H1 (cell line): Measurements from ENCODE around the gene UGT3A1. TPM values are rescaled to one million over a fixed set of nuclear protein-coding genes. Genes with fewer than 3 reads are reported as not detected.

Source experiments
- CTCF ChIA-PET: fragments of 300-600 bp; sonication (Branson Sonifier 250); formaldehyde crosslinking; loops from one replicate; lab custom pipeline; 2021; ENCODE audit not compliant: partially characterized antibody; lab: Charles Lee
- POLR2A ChIA-PET: fragments of 300-600 bp; sonication (Branson Sonifier 250); formaldehyde crosslinking; loops from one replicate; lab custom pipeline; 2021; ENCODE audit warnings: inconsistent platforms; ENCODE audit not compliant: partially characterized antibody; lab: Charles Lee
- DNase-seq, 2 experiments: peaks; one replicate each; pipeline versions ENCODE4 v3.0.0 to v3.0.0-alpha.2; 2010 to 2022; ENCODE audit warnings: low spot score in 2 of 2, low read depth in 1 of 2, mixed read lengths in 1 of 2
- FAIRE-seq: peaks from 2 replicates; lab custom pipeline; 2011; peaks lifted over from hg19 to GRCh38; lab: Jason Lieb, UNC
- H2AFZ ChIP-seq: 2 replicates; pipeline ENCODE4 v1.8.1; 2012; ENCODE audit warnings: low read length, inconsistent platforms
- H2AK5ac ChIP-seq: 2 replicates; pipeline ENCODE4 v1.6.1; 2013; ENCODE audit warnings: low read depth, low read length
- H2BK120ac ChIP-seq: replicated peaks from 2 replicates; pipeline ENCODE3; 2013; ENCODE audit warnings: low read depth, low read length, inconsistent platforms
- H2BK12ac ChIP-seq: 2 replicates; pipeline ENCODE4 v1.6.1; 2013; ENCODE audit warnings: low read depth, low read length
- H2BK15ac ChIP-seq: 2 replicates; pipeline ENCODE4 v1.6.1; 2013; ENCODE audit warnings: low read length
- H2BK20ac ChIP-seq: 2 replicates; pipeline ENCODE4 v1.6.1; 2013; ENCODE audit warnings: low read length
- H2BK5ac ChIP-seq: 2 replicates; pipeline ENCODE4 v1.6.1; 2013; ENCODE audit warnings: low read depth, low read length
- H3K14ac ChIP-seq: 2 replicates; pipeline ENCODE4 v1.6.1; 2013; ENCODE audit warnings: inconsistent platforms; ENCODE audit not compliant: insufficient read length
- H3K18ac ChIP-seq: 2 replicates; pipeline ENCODE4 v1.6.1; 2013; ENCODE audit warnings: low read length; ENCODE audit errors: extremely low read depth
- H3K23ac ChIP-seq: 2 replicates; pipeline ENCODE4 v1.6.1; 2013; ENCODE audit warnings: inconsistent platforms; ENCODE audit not compliant: insufficient read length
- H3K23me2 ChIP-seq: 2 replicates; pipeline ENCODE4 v1.6.1; 2013; ENCODE audit warnings: low read depth, low read length
- H3K27ac ChIP-seq: 2 replicates; pipeline ENCODE4 v1.6.1; 2011; ENCODE audit warnings: low read depth, low read length, inconsistent platforms
- H3K27me3 ChIP-seq, 4 experiments: replicated peaks in 1 of 4; 1 replicate in 1 of 4; 2 replicates in 3 of 4; pipeline versions ENCODE4 v1.6.1 to v1.8.1; 2011 to 2013; ENCODE audit warnings: low read length in 3 of 4, mild to moderate bottlenecking in 3 of 4, inconsistent platforms in 2 of 4, mixed read lengths in 2 of 4, moderate library complexity in 1 of 4; ENCODE audit not compliant: control insufficient read depth in 3 of 4, insufficient read depth in 3 of 4; ENCODE audit errors: extremely low read depth in 1 of 4
- H3K36me3 ChIP-seq, 4 experiments: 2 replicates each; pipeline versions ENCODE4 v1.6.1 to v1.8.1; 2011 to 2013; ENCODE audit warnings: mild to moderate bottlenecking in 4 of 4, low read length in 3 of 4, moderate library complexity in 2 of 4, control low read depth in 1 of 4, inconsistent platforms in 1 of 4; ENCODE audit not compliant: insufficient read depth in 4 of 4, control insufficient read depth in 2 of 4
- H3K4ac ChIP-seq: replicated peaks from 2 replicates; pipeline ENCODE3; 2013; ENCODE audit warnings: low read length, low read depth, mixed read lengths, inconsistent platforms; ENCODE audit not compliant: insufficient read length
- H3K4me1 ChIP-seq, 4 experiments: replicated peaks in 1 of 4; 1 replicate in 1 of 4; 2 replicates in 3 of 4; pipeline versions ENCODE4 v1.6.1 to v1.8.1; 2011 to 2013; ENCODE audit warnings: low read length in 3 of 4, inconsistent platforms in 2 of 4, mixed read lengths in 1 of 4; ENCODE audit not compliant: insufficient read depth in 4 of 4, control insufficient read depth in 3 of 4
- H3K4me2 ChIP-seq, 2 experiments: 2 replicates each; pipeline versions ENCODE4 v1.6.1 to v1.8.1; 2011 to 2013; ENCODE audit warnings: low read depth in 2 of 2, low read length in 2 of 2, control low read depth in 1 of 2, inconsistent platforms in 1 of 2, mild to moderate bottlenecking in 1 of 2; ENCODE audit not compliant: insufficient read depth in 1 of 2
- H3K4me3 ChIP-seq, 4 experiments: fragments of 200-600, 300-600 bp in 1 of 4; sonication (generic), shearing (Covaris generic), sonication (Bioruptor Twin) in 1 of 4; 2 replicates each; pipeline versions ENCODE4 v1.5.1 to v1.8.1; 2011 to 2016; ENCODE audit warnings: low read length in 4 of 4, low read depth in 3 of 4, control low read depth in 2 of 4, inconsistent platforms in 2 of 4, mild to moderate bottlenecking in 2 of 4, mixed read lengths in 1 of 4, moderate library complexity in 1 of 4; ENCODE audit not compliant: insufficient read depth in 2 of 4; ENCODE audit errors: extremely low read depth in 1 of 4
- H3K56ac ChIP-seq: replicated peaks from 2 replicates; pipeline ENCODE3; 2013; ENCODE audit warnings: low read depth, mild to moderate bottlenecking, mixed read lengths, low read length, inconsistent platforms; ENCODE audit not compliant: insufficient read length
- H3K79me1 ChIP-seq: 2 replicates; pipeline ENCODE4 v1.6.1; 2013; ENCODE audit warnings: low read depth, low read length, control low read depth
- H3K79me2 ChIP-seq, 2 experiments: 2 replicates each; pipeline versions ENCODE4 v1.6.1 to v1.8.1; 2012 to 2013; ENCODE audit warnings: low read length in 2 of 2, mild to moderate bottlenecking in 2 of 2, inconsistent platforms in 1 of 2; ENCODE audit not compliant: insufficient read depth in 2 of 2, control insufficient read depth in 1 of 2
- H3K9ac ChIP-seq, 4 experiments: replicated peaks in 1 of 4; 1 replicate in 1 of 4; 2 replicates in 3 of 4; pipeline versions ENCODE4 v1.6.1 to v1.8.1; 2011 to 2013; ENCODE audit warnings: low read depth in 3 of 4, low read length in 3 of 4, control low read depth in 2 of 4, mild to moderate bottlenecking in 2 of 4, moderate library complexity in 2 of 4, inconsistent platforms in 1 of 4; ENCODE audit errors: extremely low read depth in 1 of 4
- H3K9me3 ChIP-seq, 2 experiments: 2 replicates each; pipeline versions ENCODE4 v1.6.1 to v1.8.1; 2012 to 2013; ENCODE audit warnings: mild to moderate bottlenecking in 2 of 2, moderate library complexity in 2 of 2, control low read depth in 1 of 2, inconsistent platforms in 1 of 2, low read depth in 1 of 2, low read length in 1 of 2, mixed read lengths in 1 of 2; ENCODE audit not compliant: insufficient read depth in 2 of 2
- H4K20me1 ChIP-seq, 2 experiments: replicated peaks in 1 of 2; 2 replicates each; pipeline versions ENCODE3 to v1.8.1; 2011 to 2013; ENCODE audit warnings: inconsistent platforms in 2 of 2, low read length in 2 of 2, mild to moderate bottlenecking in 1 of 2; ENCODE audit not compliant: insufficient read depth in 2 of 2, control insufficient read depth in 1 of 2
- H4K5ac ChIP-seq: 2 replicates; pipeline ENCODE4 v1.6.1; 2013; ENCODE audit warnings: low read length, low read depth, mixed read lengths, inconsistent platforms; ENCODE audit not compliant: insufficient read length
- H4K8ac ChIP-seq: 2 replicates; pipeline ENCODE4 v1.8.0; 2013; ENCODE audit warnings: mild to moderate bottlenecking, moderate library complexity, low read length, inconsistent platforms; ENCODE audit not compliant: insufficient read depth; ENCODE audit errors: extremely low read depth
- H4K91ac ChIP-seq: replicated peaks from 2 replicates; pipeline ENCODE3; 2013; ENCODE audit warnings: low read length, mixed read lengths, inconsistent platforms; ENCODE audit not compliant: insufficient read length
- BACH1 ChIP-seq: IDR thresholded peaks from 2 replicates; pipeline ENCODE4 v1.6.1; 2012; ENCODE audit warnings: low read length, improper control_type of control experiment
- CHD1 ChIP-seq: IDR thresholded peaks from 2 replicates; pipeline ENCODE4 v1.6.1; 2012; ENCODE audit warnings: low read depth, low read length, improper control_type of control experiment
- EGR1 ChIP-seq: IDR thresholded peaks from 2 replicates; pipeline ENCODE4 v1.6.1; 2011; ENCODE audit warnings: low read depth, low read length, borderline replicate concordance
- KDM1A ChIP-seq: fragments of 200-600, 300-600 bp; sonication (generic); IDR thresholded peaks from 2 replicates; pipeline ENCODE4 v1.7.1; 2016; ENCODE audit warnings: mild to moderate bottlenecking, low read length, borderline replicate concordance
- RNF2 ChIP-seq: fragments of 200-900, 300-1000 bp; sonication (generic); IDR thresholded peaks from 2 replicates; pipeline ENCODE4 v1.7.1; 2016; ENCODE audit warnings: borderline replicate concordance, low read depth, mild to moderate bottlenecking, antibody characterized with exemption, low read length; ENCODE audit not compliant: poor library complexity, severe bottlenecking; ENCODE audit errors: missing control alignments
- SAP30 ChIP-seq: fragments of 300-600 bp; sonication (generic); IDR thresholded peaks from 2 replicates; pipeline ENCODE4 v1.7.1; 2012; ENCODE audit warnings: low read length, moderate library complexity, mild to moderate bottlenecking, inconsistent platforms; ENCODE audit not compliant: insufficient read depth, insufficient replicate concordance
- SIRT6 ChIP-seq: IDR thresholded peaks from one replicate; pipeline ENCODE4 v1.7.1; 2012; ENCODE audit warnings: low read length, inconsistent platforms
- SIX5 ChIP-seq: IDR thresholded peaks from 2 replicates; pipeline ENCODE4 v1.6.1; 2011; ENCODE audit warnings: mild to moderate bottlenecking, low read depth, low read length
- SP2 ChIP-seq: IDR thresholded peaks from 2 replicates; pipeline ENCODE4 v1.6.1; 2012; ENCODE audit warnings: mild to moderate bottlenecking, low read length, inconsistent platforms
- SRF ChIP-seq: IDR thresholded peaks from 2 replicates; pipeline ENCODE4 v1.6.1; 2011; ENCODE audit warnings: mild to moderate bottlenecking, low read depth, low read length, moderate library complexity
- SUZ12 ChIP-seq: fragments of 200-600 bp; sonication (generic); IDR thresholded peaks from 2 replicates; pipeline ENCODE4 v1.6.1; 2012; ENCODE audit warnings: mild to moderate bottlenecking, inconsistent platforms, low read length, moderate library complexity, mixed read lengths
- TCF12 ChIP-seq: IDR thresholded peaks from 2 replicates; pipeline ENCODE4 v1.6.1; 2011; ENCODE audit warnings: low read depth, mild to moderate bottlenecking, low read length
- TEAD4 ChIP-seq: IDR thresholded peaks from 2 replicates; pipeline ENCODE4 v1.6.1; 2012; ENCODE audit warnings: low read depth, low read length, inconsistent platforms, mixed read lengths
- WGBS, 2 experiments: shearing (Covaris generic) in 1 of 2; methylation state at CpG; one replicate each; pipeline versions ENCODE4 v1.1.6 to v1.1.7; 2013 to 2015; ENCODE audit warnings: low lambda C conversion rate in 2 of 2, mixed read lengths in 2 of 2, inconsistent platforms in 1 of 2, low coverage in 1 of 2, missing lambda C conversion rate in 1 of 2; ENCODE audit not compliant: insufficient replicate concordance in 2 of 2, insufficient coverage in 1 of 2, insufficient read length in 1 of 2; ENCODE audit errors: extremely low coverage in 1 of 2, missing lambda C conversion rate in 1 of 2; 5-methylcytosine and 5-hydroxymethylcytosine counted together
- polyA plus RNA-seq, 7 experiments: library from polyadenylated mRNA; depleted of rRNA in 3 of 7; stranded (reverse) in 5 of 7; unstranded in 2 of 7; fragments of >200 nt in 5 of 7; fragments of 200-250 nt in 2 of 7; gene quantifications; 1 replicate in 5 of 7; 2 replicates in 1 of 7; 4 replicates in 1 of 7; pipeline versions ENCODE4 v1.2.1 to v1.2.3, GENCODE V29; 2011 to 2013; ENCODE audit warnings: missing spikeins in 2 of 7, mixed read lengths in 2 of 7
- total RNA-seq: library from RNA; stranded (reverse); fragmentation: NEBNext Ultra II Directional; extraction: Animal tissue kit (Norgen Biotek cat#: 25700); gene quantifications from 2 replicates; pipeline ENCODE4 v1.2.1, GENCODE V29; 2021

The UGT3A1 gene
- total and polyA plus RNA-seq, 2 of the 8 experiments (the other 6 are each of a cell fraction or from before 2014, with no cell fraction given): 2.4 to 3.4 TPM

- TF ChIP-seq CHD1 (no peak), SIX5 (no peak), RNF2 (no peak), BACH1 (no peak), SAP30 (no peak), SRF (no peak), TCF12 (no peak), SUZ12 (no peak), KDM1A (no peak), SP2 (no peak), SIRT6 (no peak), EGR1 (no peak), TEAD4 (no peak)
- POLR2A ChIA-PET: no interaction called here
- H3K56ac ChIP-seq: no peak overlapping the region
- H4K20me1 ChIP-seq: peaks cover 1 to 3% of the 10 kb centered on the region in 2 experiments
- no peak overlapping the region for H3K4me3 ChIP-seq
- no peak overlapping the region for H2BK5ac ChIP-seq
- H3K79me1 ChIP-seq: no peaks in the 10 kb centered on the region
- no peak overlapping the region for H2BK15ac ChIP-seq
- H3K18ac ChIP-seq: no peak overlapping the region
- no peaks in the 10 kb centered on the region for H3K23me2 ChIP-seq
- FAIRE-seq: no peak
- H3K14ac ChIP-seq: no peak overlapping the region
- H3K4ac ChIP-seq: no peak overlapping the region
- no peak overlapping the region for H3K4me2 ChIP-seq
- peaks cover 5 to 23% (median 16%) of the 10 kb centered on the region in 4 experiments for H3K27me3 ChIP-seq
- H3K23ac ChIP-seq: no peak overlapping the region
- H3K9me3 ChIP-seq: no peaks in the 10 kb centered on the region
- H2AK5ac ChIP-seq: no peak overlapping the region
- H2AFZ ChIP-seq: no peak overlapping the region
- H3K27ac ChIP-seq: no peak overlapping the region
- H4K91ac ChIP-seq: no peak overlapping the region
- 84% methylated on average over 5 of the region's 5 CpGs; no CpG with 5 or more reads in 1 of the 2 experiments for WGBS, 2 experiments
- no peak overlapping the region for H2BK20ac ChIP-seq
- CTCF ChIA-PET: interaction anchor here (0.5 to 3.5 kb wide), 3 partner anchors 143 to 1319 kb away, joined by 3 to 18 read pairs (median 4); no protein-coding TSS in a partner anchor
- H3K79me2 ChIP-seq: no peaks in the 10 kb centered on the region
- no peak overlapping the region for H4K5ac ChIP-seq
- no peak overlapping the region for H4K8ac ChIP-seq
- H2BK12ac ChIP-seq: no peak overlapping the region
- no peak overlapping the region for H3K9ac ChIP-seq
- no peak for DNase-seq
- H3K36me3 ChIP-seq: no peaks in the 10 kb centered on the region
- no peaks in the 10 kb centered on the region for H3K4me1 ChIP-seq
- no peak overlapping the region for H2BK120ac ChIP-seq
These were observed 69.3 kb downstream of the UGT3A1 start for GRCh38 chr5:35921930-35922329.
